ENCODE results near the gene CACNA2D2. TPM values are rescaled to one million over a fixed set of nuclear protein-coding genes. Genes with fewer than 3 reads are reported as not detected.
A peak's percentile ranks its signal among the peaks of the same experiment; 100 is the strongest.

The CACNA2D2 gene
- total and polyA plus RNA-seq, 2 of the 8 experiments (the other 6 are each of a cell fraction or from before 2014, with no cell fraction given), result 14.1 to 25.0 TPM

- peak in 1 of 2 experiments; percentile 30; a peak in 2 of 4 replicates for TF ChIP-seq SIN3A (conservative IDR thresholded peaks at IDR 0.05 in 1 of 2, IDR thresholded peaks at IDR 0.05 in 1 of 2; ENCODE audit: low read depth in 1 of 2, low read length in 2 of 2)
- TF ChIP-seq SAP30 (IDR thresholded peaks at IDR 0.05; ENCODE audit: insufficient read depth, insufficient replicate concordance, low read length), result no peak
- TF ChIP-seq SP1 (IDR thresholded peaks at IDR 0.05; ENCODE audit: low read depth, low read length), result 0 out of 2 replicates have a peak, but pooled peaks have one; percentile 1
- TF ChIP-seq CBX5 (IDR thresholded peaks at IDR 0.05; ENCODE audit: low read depth, low read length), result no peak
- 0 out of 2 replicates have a peak, but pooled peaks have one; percentile 13 for TF ChIP-seq KDM1A (IDR thresholded peaks at IDR 0.05; ENCODE audit: borderline replicate concordance, low read length)
- TF ChIP-seq ASH2L (IDR thresholded peaks at IDR 0.05; ENCODE audit: low read length), result peak; percentile 47
- TF ChIP-seq, protein P1, sequence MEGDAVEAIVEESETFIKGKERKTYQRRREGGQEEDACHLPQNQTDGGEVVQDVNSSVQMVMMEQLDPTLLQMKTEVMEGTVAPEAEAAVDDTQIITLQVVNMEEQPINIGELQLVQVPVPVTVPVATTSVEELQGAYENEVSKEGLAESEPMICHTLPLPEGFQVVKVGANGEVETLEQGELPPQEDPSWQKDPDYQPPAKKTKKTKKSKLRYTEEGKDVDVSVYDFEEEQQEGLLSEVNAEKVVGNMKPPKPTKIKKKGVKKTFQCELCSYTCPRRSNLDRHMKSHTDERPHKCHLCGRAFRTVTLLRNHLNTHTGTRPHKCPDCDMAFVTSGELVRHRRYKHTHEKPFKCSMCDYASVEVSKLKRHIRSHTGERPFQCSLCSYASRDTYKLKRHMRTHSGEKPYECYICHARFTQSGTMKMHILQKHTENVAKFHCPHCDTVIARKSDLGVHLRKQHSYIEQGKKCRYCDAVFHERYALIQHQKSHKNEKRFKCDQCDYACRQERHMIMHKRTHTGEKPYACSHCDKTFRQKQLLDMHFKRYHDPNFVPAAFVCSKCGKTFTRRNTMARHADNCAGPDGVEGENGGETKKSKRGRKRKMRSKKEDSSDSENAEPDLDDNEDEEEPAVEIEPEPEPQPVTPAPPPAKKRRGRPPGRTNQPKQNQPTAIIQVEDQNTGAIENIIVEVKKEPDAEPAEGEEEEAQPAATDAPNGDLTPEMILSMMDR (IDR thresholded peaks at IDR 0.05; ENCODE audit: control extremely low read depth in 1 of 3, insufficient read depth in 1 of 3, low read depth in 1 of 3, low read length in 3 of 3), result no peak
- peak; percentile 72 for TF ChIP-seq TEAD4 (IDR thresholded peaks at IDR 0.05; ENCODE audit: low read depth, low read length)
- Histone ChIP-seq H3K27me3 (replicated peaks in 1 of 4; ENCODE audit: control insufficient read depth in 3 of 4, extremely low read depth in 1 of 4, insufficient read depth in 3 of 4, low read length in 3 of 4) (no peaks in the 10 kb centered on the region; a peak in 1 of 7 replicates), H4K5ac (ENCODE audit: insufficient read length, low read depth, low read length) (peak overlapping the region; percentile 39), H3K18ac (ENCODE audit: extremely low read depth, low read length) (peak overlapping the region; percentile 97), H3K14ac (ENCODE audit: insufficient read length) (no peak overlapping the region), H3K9me3 (ENCODE audit: insufficient read depth in 2 of 2, low read depth in 1 of 2, low read length in 1 of 2) (no peaks in the 10 kb centered on the region), H3K4me3 (ENCODE audit: extremely low read depth in 1 of 4, insufficient read depth in 2 of 4, low read depth in 3 of 4, low read length in 4 of 4) (peak overlapping the region in 3 of 4 experiments; percentile 5 to 49 (median 5); a peak in 4 of 8 replicates), H4K91ac (replicated peaks; ENCODE audit: insufficient read length, low read length) (peak overlapping the region; percentile 78), H3K9ac (replicated peaks in 1 of 4; ENCODE audit: extremely low read depth in 1 of 4, low read depth in 3 of 4, low read length in 3 of 4) (no peak overlapping the region), H2BK20ac (ENCODE audit: low read length) (peak overlapping the region; percentile 98), H4K8ac (ENCODE audit: extremely low read depth, insufficient read depth, low read length) (no peak overlapping the region), H3K4me1 (replicated peaks in 1 of 4; ENCODE audit: control insufficient read depth in 3 of 4, insufficient read depth in 4 of 4, low read length in 3 of 4) (peaks cover 0 to 46% (median 33%) of the 10 kb centered on the region in 4 experiments; a peak in 6 of 7 replicates), H3K56ac (replicated peaks; ENCODE audit: insufficient read length, low read depth, low read length) (no peak overlapping the region), H3K23ac (ENCODE audit: insufficient read length) (no peak overlapping the region), H2BK120ac (replicated peaks; ENCODE audit: low read depth, low read length) (peak overlapping the region; percentile 69), H3K79me1 (ENCODE audit: low read depth, low read length) (no peaks in the 10 kb centered on the region), H3K23me2 (ENCODE audit: low read depth, low read length) (no peaks in the 10 kb centered on the region; the same call in none of the 2 replicates), H3K79me2 (ENCODE audit: control insufficient read depth in 1 of 2, insufficient read depth in 2 of 2, low read length in 2 of 2) (no peaks in the 10 kb centered on the region), H2AK5ac (ENCODE audit: low read depth, low read length) (peak overlapping the region; percentile 92; the same call in 1 of the 2 replicates), H2AFZ (ENCODE audit: low read length) (no peak overlapping the region), H3K27ac (ENCODE audit: low read depth, low read length) (peak overlapping the region; percentile 60; the same call in 1 of the 2 replicates), H4K20me1 (replicated peaks in 1 of 2; ENCODE audit: control insufficient read depth in 1 of 2, insufficient read depth in 2 of 2, low read length in 2 of 2) (no peaks in the 10 kb centered on the region), H3K4ac (replicated peaks; ENCODE audit: insufficient read length, low read depth, low read length) (no peak overlapping the region), H3K4me2 (ENCODE audit: insufficient read depth in 1 of 2, low read depth in 2 of 2, low read length in 2 of 2) (peak overlapping the region; percentile 61 to 67), H2BK15ac (ENCODE audit: low read length) (peak overlapping the region; percentile 84), H2BK12ac (ENCODE audit: low read depth, low read length) (0 out of 2 replicates have a peak overlapping the region, but pooled peaks have one; percentile 98), H3K36me3 (ENCODE audit: control insufficient read depth in 2 of 4, insufficient read depth in 4 of 4, low read length in 3 of 4) (no peaks in the 10 kb centered on the region), H2BK5ac (ENCODE audit: low read depth, low read length) (peak overlapping the region; percentile 93; the same call in 1 of the 2 replicates)
- 30% methylated on average over 4 of the region's 4 CpGs; no CpG with 5 or more reads in 1 of the 2 experiments for WGBS, 2 experiments (ENCODE audit: extremely low coverage in 1 of 2, insufficient coverage in 1 of 2, insufficient read length in 1 of 2, insufficient replicate concordance in 2 of 2, low coverage in 1 of 2, low lambda C conversion rate in 2 of 2, missing lambda C conversion rate in 1 of 2)
- no peak for DNase-seq (ENCODE audit: low read depth in 1 of 2, low spot score in 2 of 2)
- ChIA-PET POLR2A (ENCODE audit: partially characterized antibody) (interaction anchor here (0.7 to 1.8 kb wide), 11 partner anchors 13 to 135 kb away, joined by 3 to 6 read pairs (median 3); partner anchors contain the start of genes CACNA2D2 and HEMK1), CTCF (ENCODE audit: partially characterized antibody) (interaction anchor here (0.7 to 12.6 kb wide), 16 partner anchors 9 to 169 kb away, joined by 3 to 114 read pairs (median 4); partner anchors contain the start of genes C3orf18, CYB561D2 and HEMK1)
- FAIRE-seq, result peak; percentile 73
Observed at GRCh38 chr3:50516440-50516871, 13.0 kb upstream of the CACNA2D2 start.

Measured in H1 (cell line).